ENCODE results near the gene IFT122.

DNA sequence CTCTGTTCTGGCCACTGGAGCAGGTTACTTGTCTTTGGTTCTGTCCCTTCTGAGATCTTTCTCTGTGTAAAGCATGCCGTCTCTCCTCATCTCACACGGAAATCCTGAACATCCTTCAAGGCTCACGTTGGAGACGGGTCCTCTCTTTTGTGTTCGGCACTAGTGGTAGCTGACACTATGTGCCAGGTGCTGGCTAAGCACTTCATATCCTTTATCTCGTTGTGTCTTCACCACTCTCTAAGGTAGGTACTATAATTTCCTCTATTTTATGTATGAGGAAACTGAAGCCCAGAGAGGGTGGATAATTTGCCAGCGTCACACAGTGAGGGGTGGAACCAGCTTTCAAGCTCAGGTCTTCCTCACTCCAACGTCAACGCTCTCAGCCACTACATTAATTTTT, 1.2 kb downstream of the IFT122 start:
- TF ChIP-seq, protein P1, sequence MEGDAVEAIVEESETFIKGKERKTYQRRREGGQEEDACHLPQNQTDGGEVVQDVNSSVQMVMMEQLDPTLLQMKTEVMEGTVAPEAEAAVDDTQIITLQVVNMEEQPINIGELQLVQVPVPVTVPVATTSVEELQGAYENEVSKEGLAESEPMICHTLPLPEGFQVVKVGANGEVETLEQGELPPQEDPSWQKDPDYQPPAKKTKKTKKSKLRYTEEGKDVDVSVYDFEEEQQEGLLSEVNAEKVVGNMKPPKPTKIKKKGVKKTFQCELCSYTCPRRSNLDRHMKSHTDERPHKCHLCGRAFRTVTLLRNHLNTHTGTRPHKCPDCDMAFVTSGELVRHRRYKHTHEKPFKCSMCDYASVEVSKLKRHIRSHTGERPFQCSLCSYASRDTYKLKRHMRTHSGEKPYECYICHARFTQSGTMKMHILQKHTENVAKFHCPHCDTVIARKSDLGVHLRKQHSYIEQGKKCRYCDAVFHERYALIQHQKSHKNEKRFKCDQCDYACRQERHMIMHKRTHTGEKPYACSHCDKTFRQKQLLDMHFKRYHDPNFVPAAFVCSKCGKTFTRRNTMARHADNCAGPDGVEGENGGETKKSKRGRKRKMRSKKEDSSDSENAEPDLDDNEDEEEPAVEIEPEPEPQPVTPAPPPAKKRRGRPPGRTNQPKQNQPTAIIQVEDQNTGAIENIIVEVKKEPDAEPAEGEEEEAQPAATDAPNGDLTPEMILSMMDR (IDR thresholded peaks at IDR 0.05) = no peak
- no peak for TF ChIP-seq POLR2A (IDR thresholded peaks at IDR 0.05)
